ENCODE measurements around the gene LLGL2. TPM values are rescaled to one million over a fixed set of nuclear protein-coding genes. Genes with fewer than 3 reads are reported as not detected.

LLGL2 gene
- total RNA-seq, 1 donor from 2014 or later = 2.0 TPM

GRCh38 chr17:75596320-75597087 lies 71.0 kb downstream of the LLGL2 start:
- Histone ChIP-seq H3K36me3 (no peaks in the 10 kb centered on the region), H3K9me3 (replicated peaks) (no peaks in the 10 kb centered on the region), H3K27ac (replicated peaks) (no peak overlapping the region), H3K4me1 (no peaks in the 10 kb centered on the region), H3K27me3 (ENCODE audit: low read depth) (no peaks in the 10 kb centered on the region), H3K4me3 (no peak overlapping the region)
- intact Hi-C loops (cut with micrococcal nuclease) = no loop called here
- no peak for DNase-seq
- no peak for TF ChIP-seq CTCF (IDR thresholded peaks at IDR 0.05; ENCODE audit: borderline replicate concordance)

- intact Hi-C loops (cut with micrococcal nuclease) = no loop called here
- peaks cover 6% of the 10 kb centered on the region for H3K4me1 ChIP-seq
- no peak overlapping the region for H3K27ac ChIP-seq (replicated peaks)
- H3K36me3 ChIP-seq = no peaks in the 10 kb centered on the region
- no peak overlapping the region for H3K4me3 ChIP-seq
- no peaks in the 10 kb centered on the region for H3K27me3 ChIP-seq (ENCODE audit: low read depth)
- DNase-seq = peak; percentile 44
- no peaks in the 10 kb centered on the region for H3K9me3 ChIP-seq (replicated peaks)
- TF ChIP-seq CTCF (IDR thresholded peaks at IDR 0.05; ENCODE audit: borderline replicate concordance) = peak; percentile 75
Measured at GRCh38 chr17:75601057-75601987, 75.8 kb downstream of the LLGL2 start.

DNA sequence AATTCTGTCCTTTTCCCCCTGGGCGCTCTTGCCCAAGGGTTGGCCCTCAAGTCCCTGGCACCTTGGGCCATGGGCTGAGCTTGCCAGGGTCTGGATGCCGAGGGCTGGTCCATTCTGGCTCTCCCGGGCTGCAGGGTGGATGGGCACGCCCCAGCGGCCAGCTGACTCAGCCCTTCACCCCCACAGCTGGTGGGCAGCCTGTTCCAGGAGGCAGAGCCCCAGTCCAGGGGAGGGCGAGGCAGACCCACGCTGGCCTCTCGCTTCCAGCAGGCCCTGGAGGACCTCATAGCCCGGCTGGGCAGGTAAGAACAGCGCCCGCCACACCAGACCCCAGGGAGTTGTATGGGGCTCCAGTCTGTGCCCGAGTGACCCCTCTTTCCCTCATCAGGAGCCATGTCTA lies 77.1 kb downstream of the LLGL2 start:
- intact Hi-C loops (cut with micrococcal nuclease) = no loop called here
- no peak for DNase-seq
- Histone ChIP-seq H3K9me3 (replicated peaks) (no peaks in the 10 kb centered on the region), H3K4me3 (no peak overlapping the region), H3K27ac (replicated peaks) (no peak overlapping the region), H3K27me3 (ENCODE audit: low read depth) (no peaks in the 10 kb centered on the region), H3K4me1 (peaks cover 6% of the 10 kb centered on the region), H3K36me3 (peaks cover 7% of the 10 kb centered on the region)
- no peak for TF ChIP-seq CTCF (IDR thresholded peaks at IDR 0.05; ENCODE audit: borderline replicate concordance)

DNA sequence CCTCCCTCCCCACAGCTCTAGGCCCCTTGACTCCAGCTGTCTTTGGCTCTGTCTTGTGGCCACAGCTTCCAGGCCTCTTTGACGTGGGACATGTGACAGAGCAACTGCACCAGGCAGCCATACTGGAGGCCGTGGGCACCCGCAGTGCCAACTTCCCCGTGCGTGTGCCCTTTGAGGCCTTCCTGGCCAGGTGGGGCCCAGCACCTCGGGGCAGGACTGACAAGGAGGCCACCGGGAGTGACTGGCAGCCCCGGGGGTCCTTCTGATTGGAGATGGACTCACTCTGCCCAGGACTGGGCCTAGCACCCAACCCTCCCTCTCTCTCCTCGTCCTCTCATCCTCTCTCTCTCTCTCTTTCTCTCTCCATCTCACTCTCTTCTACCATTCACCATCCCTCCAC lies 77.6 kb downstream of the LLGL2 start:
- no peak overlapping the region for H3K27ac ChIP-seq (replicated peaks)
- intact Hi-C loops (cut with micrococcal nuclease) = no loop called here
- H3K4me1 ChIP-seq = peaks cover 6% of the 10 kb centered on the region
- H3K4me3 ChIP-seq = no peak overlapping the region
- peaks cover 7% of the 10 kb centered on the region for H3K36me3 ChIP-seq
- TF ChIP-seq CTCF (IDR thresholded peaks at IDR 0.05; ENCODE audit: borderline replicate concordance) = no peak
- DNase-seq = no peak
- H3K9me3 ChIP-seq (replicated peaks) = no peaks in the 10 kb centered on the region
- no peaks in the 10 kb centered on the region for H3K27me3 ChIP-seq (ENCODE audit: low read depth)

DNA sequence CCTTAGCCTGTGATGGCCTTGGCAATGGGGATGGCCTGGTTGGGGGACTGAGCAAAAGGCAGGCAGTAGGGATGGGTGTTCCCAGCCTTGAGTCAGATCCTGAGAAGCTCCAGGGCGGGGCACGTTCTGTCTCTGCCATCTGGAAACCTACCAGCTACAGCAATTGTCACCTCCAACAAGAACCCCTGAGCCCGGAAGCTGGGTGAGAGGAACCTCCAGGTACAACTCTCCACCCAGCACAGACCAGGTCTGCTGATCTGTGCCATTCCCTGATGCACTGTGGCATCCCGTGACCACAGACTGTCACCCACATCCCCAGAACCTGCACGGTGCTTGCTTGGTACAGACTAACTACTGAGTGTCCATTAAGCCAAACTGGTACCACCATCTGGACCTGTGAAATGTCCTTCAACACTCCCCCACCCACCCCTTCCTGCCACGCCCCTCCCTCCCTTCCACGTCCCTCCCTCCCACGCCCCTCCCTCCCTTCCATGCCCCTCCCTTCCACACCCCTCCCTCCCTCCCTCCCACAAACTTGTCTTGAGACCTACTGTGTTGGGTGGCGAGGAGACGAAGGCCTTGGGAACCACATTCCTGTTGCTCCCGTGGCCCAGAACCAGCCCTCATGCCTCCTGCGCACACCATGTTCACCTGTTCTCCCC lies 78.7 kb downstream of the LLGL2 start:
- intact Hi-C loops (cut with micrococcal nuclease) = no loop called here
- TF ChIP-seq CTCF (IDR thresholded peaks at IDR 0.05; ENCODE audit: borderline replicate concordance) = no peak
- DNase-seq = no peak

More for the DNA sequence above, 78.7 kb downstream of the LLGL2 start:
- H3K27me3 ChIP-seq (ENCODE audit: low read depth) = no peaks in the 10 kb centered on the region
- H3K4me3 ChIP-seq = no peak overlapping the region
- H3K36me3 ChIP-seq = peaks cover 7% of the 10 kb centered on the region
- peaks cover 6% of the 10 kb centered on the region for H3K4me1 ChIP-seq
- no peaks in the 10 kb centered on the region for H3K9me3 ChIP-seq (replicated peaks)
- H3K27ac ChIP-seq (replicated peaks) = no peak overlapping the region

Data from left ventricle myocardium inferior (tissue), 1 donor.